ENCODE measurements around the gene PPEF1. TPM values are rescaled to one million over a fixed set of nuclear protein-coding genes. Genes with fewer than 3 reads are reported as not detected.

PPEF1 gene
- total RNA-seq, 1 donor from 2014 or later, result not detected

- no peak for DNase-seq (ENCODE audit: low read depth in 2 of 2)
Measured at GRCh38 chrX:18877469-18877868, 170.0 kb downstream of the PPEF1 start.

Other genes with a start within 250 kb of the PPEF1 start
- gene RS1, start 35.5 kb upstream of the PPEF1 start, total RNA-seq, result not detected in 2 replicates

Data from dermis microvascular lymphatic vessel endothelial cell (primary cell).